ENCODE results near the gene VPS36.
"Not testable (repeated sequence)": the region's sequence is repeated elsewhere in the genome, so short reads cannot be mapped to it uniquely, and the experiment has no call there.

Gene VPS36

DNA sequence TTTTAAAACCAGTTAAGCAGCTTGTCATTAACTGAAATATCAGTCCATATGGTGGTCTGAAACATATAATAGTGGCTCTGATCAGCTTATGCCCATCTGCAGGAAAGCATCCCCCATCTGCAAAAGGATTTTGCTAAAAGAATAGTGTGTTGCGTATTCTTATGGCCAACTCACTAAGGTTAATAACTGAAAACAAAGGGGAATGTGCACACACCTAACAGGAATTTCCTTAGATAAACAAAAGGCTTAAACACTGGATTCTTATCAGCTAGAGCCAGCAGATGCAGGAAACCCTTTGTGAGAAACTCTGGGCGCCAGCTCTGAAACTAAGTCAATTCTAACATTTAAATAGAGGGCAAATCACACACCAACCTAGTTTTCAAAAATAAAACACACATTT is 22.1 kb downstream of the VPS36 start:
- TF ChIP-seq, protein P1, sequence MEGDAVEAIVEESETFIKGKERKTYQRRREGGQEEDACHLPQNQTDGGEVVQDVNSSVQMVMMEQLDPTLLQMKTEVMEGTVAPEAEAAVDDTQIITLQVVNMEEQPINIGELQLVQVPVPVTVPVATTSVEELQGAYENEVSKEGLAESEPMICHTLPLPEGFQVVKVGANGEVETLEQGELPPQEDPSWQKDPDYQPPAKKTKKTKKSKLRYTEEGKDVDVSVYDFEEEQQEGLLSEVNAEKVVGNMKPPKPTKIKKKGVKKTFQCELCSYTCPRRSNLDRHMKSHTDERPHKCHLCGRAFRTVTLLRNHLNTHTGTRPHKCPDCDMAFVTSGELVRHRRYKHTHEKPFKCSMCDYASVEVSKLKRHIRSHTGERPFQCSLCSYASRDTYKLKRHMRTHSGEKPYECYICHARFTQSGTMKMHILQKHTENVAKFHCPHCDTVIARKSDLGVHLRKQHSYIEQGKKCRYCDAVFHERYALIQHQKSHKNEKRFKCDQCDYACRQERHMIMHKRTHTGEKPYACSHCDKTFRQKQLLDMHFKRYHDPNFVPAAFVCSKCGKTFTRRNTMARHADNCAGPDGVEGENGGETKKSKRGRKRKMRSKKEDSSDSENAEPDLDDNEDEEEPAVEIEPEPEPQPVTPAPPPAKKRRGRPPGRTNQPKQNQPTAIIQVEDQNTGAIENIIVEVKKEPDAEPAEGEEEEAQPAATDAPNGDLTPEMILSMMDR (IDR thresholded peaks at IDR 0.05; ENCODE audit: low read depth, low read length, missing control alignments): no peak
- H3K4me3 ChIP-seq (replicated peaks; ENCODE audit: low read depth, low read length): no peak overlapping the region
- no peak for DNase-seq (ENCODE audit: extremely low read depth, low read depth)

DNA sequence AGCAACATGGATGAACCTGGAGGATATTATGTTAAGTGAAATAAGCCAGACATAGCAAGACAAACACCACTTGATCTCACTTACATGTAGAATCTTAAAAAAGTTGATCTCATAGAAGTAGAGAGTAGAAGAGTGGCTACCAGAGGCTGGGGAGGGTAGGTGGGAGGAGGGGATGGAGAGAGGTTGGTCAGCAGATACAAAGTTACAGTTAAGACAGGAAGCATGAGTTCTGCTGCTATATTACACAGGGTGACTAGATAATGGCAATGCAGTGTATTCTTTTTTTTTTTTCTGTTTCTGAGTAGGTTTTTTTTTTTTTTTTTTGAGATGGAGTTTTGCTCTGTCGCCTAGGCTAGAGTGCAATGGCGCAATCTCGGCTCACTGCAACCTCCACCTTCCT is 29.2 kb downstream of the VPS36 start:
- no peak for DNase-seq (ENCODE audit: extremely low read depth, low read depth)
- H3K4me3 ChIP-seq (replicated peaks; ENCODE audit: low read depth, low read length): no peak overlapping the region
- TF ChIP-seq, protein P1 (IDR thresholded peaks at IDR 0.05; ENCODE audit: low read depth, low read length, missing control alignments): no peak

DNA sequence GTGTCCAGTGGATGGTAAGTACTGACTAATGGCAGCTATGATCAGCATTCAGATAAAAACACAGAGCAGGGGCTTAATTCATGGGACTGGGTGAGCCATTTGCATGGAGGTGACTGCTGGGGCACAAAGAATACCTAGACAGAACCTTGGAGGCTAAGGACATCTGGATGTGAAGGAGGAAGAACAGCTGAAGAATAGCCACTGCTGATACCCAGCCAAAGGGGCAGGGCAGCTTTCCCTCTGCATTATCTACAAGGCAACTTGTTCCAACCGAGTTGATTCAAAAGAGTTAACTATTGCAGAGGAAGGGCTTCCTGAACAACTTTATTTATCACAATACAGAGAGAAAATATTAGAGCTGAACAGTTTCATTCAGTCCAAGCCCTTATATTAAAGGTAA is 31.4 kb downstream of the VPS36 start:
- H3K4me3 ChIP-seq (replicated peaks; ENCODE audit: low read depth, low read length): no peak overlapping the region
- TF ChIP-seq, protein P1 (IDR thresholded peaks at IDR 0.05; ENCODE audit: low read depth, low read length, missing control alignments): no peak
- DNase-seq (ENCODE audit: extremely low read depth, low read depth): no peak

DNA sequence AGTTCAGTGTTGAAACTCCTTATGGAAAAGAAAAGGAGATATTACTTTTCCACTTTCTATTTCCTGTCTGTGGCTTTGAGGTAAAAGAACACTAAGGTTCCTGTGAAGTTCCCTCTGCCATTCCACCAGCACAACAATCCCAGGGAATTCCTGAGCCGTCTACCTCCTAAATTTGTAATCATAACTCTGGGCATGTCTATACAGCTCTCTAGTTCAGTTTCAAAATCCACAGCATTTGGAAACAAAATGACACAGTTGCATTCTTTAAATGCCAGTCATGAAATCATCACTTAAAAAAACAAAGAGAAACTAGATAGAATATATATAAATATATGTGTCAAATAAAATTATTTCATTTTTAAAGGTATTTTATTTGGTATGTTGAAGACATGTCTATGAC is 35.5 kb downstream of the VPS36 start:
- TF ChIP-seq, protein P1 (IDR thresholded peaks at IDR 0.05; ENCODE audit: low read depth, low read length, missing control alignments): no peak
- no peak overlapping the region for H3K4me3 ChIP-seq (replicated peaks; ENCODE audit: low read depth, low read length)
- DNase-seq (ENCODE audit: extremely low read depth, low read depth): peak; percentile 7

DNA sequence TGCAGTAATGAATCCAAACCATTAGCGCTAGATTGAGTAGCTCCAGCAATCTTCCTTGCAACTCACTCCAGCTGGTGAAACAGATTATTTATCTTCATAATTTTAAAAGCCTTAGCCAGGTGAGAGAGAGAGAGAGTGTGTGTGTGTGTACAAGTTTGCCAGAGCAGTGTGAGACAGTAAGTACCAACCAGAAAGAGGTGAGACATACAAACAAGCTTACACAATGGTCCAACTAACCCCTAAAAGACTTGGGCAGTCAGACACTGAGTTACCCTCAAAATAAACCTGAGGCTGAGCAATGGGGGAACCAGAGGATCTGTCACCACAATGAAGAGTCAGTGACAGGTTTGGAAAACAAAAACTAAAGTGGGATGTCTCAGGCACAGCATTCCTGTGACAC is 36.4 kb downstream of the VPS36 start:
- no peak for DNase-seq (ENCODE audit: extremely low read depth, low read depth)
- TF ChIP-seq, protein P1 (IDR thresholded peaks at IDR 0.05; ENCODE audit: low read depth, low read length, missing control alignments): no peak
- H3K4me3 ChIP-seq (replicated peaks; ENCODE audit: low read depth, low read length): no peak overlapping the region

DNA sequence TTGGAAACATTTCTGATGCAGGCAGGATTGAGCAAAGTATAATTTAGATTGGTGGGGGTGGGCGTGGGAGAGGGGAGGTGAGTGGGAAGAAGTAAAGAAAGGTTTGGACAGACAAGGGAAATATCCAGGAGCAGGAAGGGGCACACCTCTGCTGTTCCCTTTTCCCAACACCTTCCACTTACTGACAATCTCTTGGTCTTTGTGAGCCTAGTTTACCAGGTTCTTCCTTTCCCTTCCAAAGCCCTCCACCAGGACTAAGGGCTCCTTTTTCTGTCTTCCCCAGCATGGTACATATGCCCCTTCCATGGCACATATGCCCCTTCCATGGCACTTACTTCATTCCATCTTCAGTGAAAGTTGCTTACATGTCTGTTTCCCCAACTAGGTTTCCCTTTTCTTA is 38.3 kb downstream of the VPS36 start:
- H3K4me3 ChIP-seq (replicated peaks; ENCODE audit: low read depth, low read length): no peak overlapping the region

DNA sequence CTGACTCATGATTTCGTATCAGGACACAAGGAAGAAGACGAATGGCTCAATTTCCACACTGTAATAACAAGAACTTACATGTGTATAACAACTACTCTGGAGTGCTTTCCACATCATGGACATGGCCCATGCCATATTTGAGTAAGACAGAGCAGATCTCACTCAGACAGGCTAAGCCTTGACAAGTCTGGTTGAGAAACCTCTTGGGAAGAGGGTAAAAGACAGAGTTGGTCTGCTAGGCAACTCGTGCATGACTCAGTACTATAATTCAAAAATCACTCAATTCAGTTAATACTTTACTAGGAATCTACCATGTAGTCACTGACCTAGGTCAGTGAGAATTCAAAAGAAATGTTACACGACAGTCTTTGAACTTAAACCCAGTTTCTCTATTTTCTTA is 38.8 kb downstream of the VPS36 start:
- no peak for DNase-seq (ENCODE audit: extremely low read depth, low read depth)
- TF ChIP-seq, protein P1 (IDR thresholded peaks at IDR 0.05; ENCODE audit: low read depth, low read length, missing control alignments): no peak
- no peak overlapping the region for H3K4me3 ChIP-seq (replicated peaks; ENCODE audit: low read depth, low read length)

More for the DNA sequence above, 38.3 kb downstream of the VPS36 start:
- no peak for DNase-seq (ENCODE audit: extremely low read depth, low read depth)
- TF ChIP-seq, protein P1 (IDR thresholded peaks at IDR 0.05; ENCODE audit: low read depth, low read length, missing control alignments): no peak

DNA sequence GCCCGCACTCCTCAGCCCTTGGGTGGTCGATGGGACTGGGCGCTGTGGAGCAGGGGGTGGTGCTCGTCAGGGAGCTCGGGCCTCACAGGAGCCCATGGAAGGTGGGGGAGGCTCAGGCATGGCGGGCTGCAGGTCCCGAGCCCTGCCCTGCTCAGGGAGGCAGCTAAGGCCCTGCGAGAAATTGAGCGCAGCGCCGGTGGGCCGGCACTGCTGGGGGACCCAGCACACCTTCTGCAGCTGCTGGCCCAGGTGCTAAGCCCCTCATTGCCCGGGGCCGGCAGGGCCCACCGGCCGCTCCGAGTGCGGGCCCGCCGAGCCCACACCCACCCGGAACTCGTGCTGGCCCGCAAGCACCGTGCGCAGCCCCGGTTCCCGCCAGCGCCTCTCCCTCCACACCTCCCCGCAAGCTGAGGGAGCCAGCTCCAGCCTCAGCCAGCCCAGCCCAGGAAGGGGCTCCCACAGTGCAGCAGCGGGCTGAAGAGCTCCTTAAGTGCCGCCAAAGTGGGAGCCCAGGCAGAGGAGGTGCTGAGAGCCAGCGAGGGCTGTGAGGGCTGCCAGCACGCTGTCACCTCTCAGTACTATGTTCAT is 42.3 kb downstream of the VPS36 start:
- not testable (repeated sequence) for H3K4me3 ChIP-seq (replicated peaks; ENCODE audit: low read depth, low read length); DNase-seq (ENCODE audit: extremely low read depth, low read depth)

DNA sequence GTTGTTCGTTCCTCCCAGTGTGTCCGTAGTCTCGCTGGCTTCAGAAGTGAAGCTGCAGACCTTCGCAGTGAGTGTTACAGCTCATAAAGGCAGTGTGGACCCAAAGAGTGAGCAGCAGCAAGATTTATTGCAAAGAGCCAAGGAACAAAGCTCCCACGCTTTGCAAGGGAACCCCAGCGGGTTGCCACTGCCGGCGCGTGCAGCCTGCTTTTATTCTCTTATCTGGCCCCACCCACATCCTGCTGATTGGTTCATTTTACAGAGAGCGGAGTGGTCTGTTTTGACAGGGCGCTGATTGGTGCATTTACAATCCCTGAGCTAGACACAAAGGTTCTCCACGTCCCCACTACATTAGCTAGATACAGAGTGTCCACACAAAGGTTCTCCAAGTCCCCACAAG is 43.0 kb downstream of the VPS36 start:
- not testable (repeated sequence) for DNase-seq (ENCODE audit: extremely low read depth, low read depth); H3K4me3 ChIP-seq (replicated peaks; ENCODE audit: low read depth, low read length)

Data from HFF-Myc (cell line).